ENCODE measurements around the gene GON4L. TPM values are rescaled to one million over a fixed set of nuclear protein-coding genes. Genes with fewer than 3 reads are reported as not detected.
"Not testable (repeated sequence)": the region's sequence is repeated elsewhere in the genome, so short reads cannot be mapped to it uniquely, and the experiment has no call there.

GON4L gene
- total RNA-seq, 8 experiments from 2014 or later, result 21.3 to 71.5 (median 42.9) TPM

- H3K4me1 ChIP-seq (replicated peaks in 1 of 2), result peaks cover 0 to 12% of the 10 kb centered on the region in 2 donors
- in situ Hi-C loops (cut with MboI; ENCODE audit: low pct_unique_long_range_greater_than_20kb in 2 of 9, low sequenced_read_pairs in 9 of 9, unreplicated experiment in 9 of 9), result no loop called here
- 32 to 100% (median 59%) methylated on average over 1 to 6 of the region's 11 CpGs; no CpG with 5 or more reads in 3 of the 10 experiments for WGBS, 10 experiments
- peak overlapping the region; percentile 8 to 75 for H3K27ac ChIP-seq
- peak overlapping the region in 2 of 5 donors; percentile 3 to 7 for H3K4me3 ChIP-seq
- peak; percentile 52 to 92 (median 88) for ATAC-seq (replicated peaks in 6 of 8)
Observed at GRCh38 chr1:155834296-155834926, 22.6 kb downstream of the GON4L start.

GRCh38 chr1:155833665-155834295, 23.2 kb downstream of the GON4L start:
- Histone ChIP-seq H3K27ac (peak overlapping the region; percentile 8 to 75), H3K4me1 (replicated peaks in 1 of 2) (peaks cover 0 to 12% of the 10 kb centered on the region in 2 donors), H3K4me3 (peak overlapping the region in 2 of 5 donors; percentile 6 to 7)
- peak in 3 of 8 experiments; percentile 13 to 33 (median 31) for ATAC-seq (replicated peaks in 6 of 8)
- 75 to 100% methylated on average over 1 of the region's 1 CpG; no CpG with 5 or more reads in 8 of the 10 experiments for WGBS, 10 experiments
- in situ Hi-C loops (cut with MboI; ENCODE audit: low pct_unique_long_range_greater_than_20kb in 2 of 9, low sequenced_read_pairs in 9 of 9, unreplicated experiment in 9 of 9), result no loop called here

GRCh38 chr1:155831279-155831976, 25.6 kb downstream of the GON4L start:
- in situ Hi-C loops (cut with MboI; ENCODE audit: low pct_unique_long_range_greater_than_20kb in 2 of 9, low sequenced_read_pairs in 9 of 9, unreplicated experiment in 9 of 9), result no loop called here
- Histone ChIP-seq H3K27ac (no peak overlapping the region), H3K4me1 (replicated peaks in 1 of 2) (peaks cover 0 to 12% of the 10 kb centered on the region in 2 donors), H3K4me3 (no peak overlapping the region)
- 90 to 100% (median 96%) methylated on average over 1 to 7 of the region's 7 CpGs; no CpG with 5 or more reads in 1 of the 10 experiments for WGBS, 10 experiments
- no peak for ATAC-seq (replicated peaks in 6 of 8)

- H3K4me3 ChIP-seq, result no peak overlapping the region
- no peaks in the 10 kb centered on the region for H3K4me1 ChIP-seq (replicated peaks in 1 of 2)
- ATAC-seq (replicated peaks in 6 of 8), result no peak
- in situ Hi-C loops (cut with MboI; ENCODE audit: low pct_unique_long_range_greater_than_20kb in 2 of 9, low sequenced_read_pairs in 9 of 9, unreplicated experiment in 9 of 9), result loop anchor here in 1 of 9 experiments (10.0 kb wide), 1 partner anchor 63 kb away; no protein-coding TSS in a partner anchor
- 40 to 100% (median 92%) methylated on average over 1 to 4 of the region's 4 CpGs; no CpG with 5 or more reads in 4 of the 10 experiments for WGBS, 10 experiments
- H3K27ac ChIP-seq, result no peak overlapping the region
Observed at GRCh38 chr1:155827450-155827849, 29.6 kb downstream of the GON4L start.

- 87 to 100% (median 93%) methylated on average over 1 of the region's 1 CpG; no CpG with 5 or more reads in 6 of the 10 experiments for WGBS, 10 experiments
- ATAC-seq (replicated peaks in 6 of 8), result no peak
- Histone ChIP-seq H3K4me3 (no peak overlapping the region), H3K27ac (no peak overlapping the region), H3K4me1 (replicated peaks in 1 of 2) (peaks cover 0 to 3% of the 10 kb centered on the region in 2 donors)
- in situ Hi-C loops (cut with MboI; ENCODE audit: low pct_unique_long_range_greater_than_20kb in 2 of 9, low sequenced_read_pairs in 9 of 9, unreplicated experiment in 9 of 9), result loop anchor here in 1 of 9 experiments (25.0 kb wide), 1 partner anchor 104 kb away; no protein-coding TSS in a partner anchor
Observed at GRCh38 chr1:155816351-155816750, 40.7 kb downstream of the GON4L start.

- in situ Hi-C loops (cut with MboI; ENCODE audit: low pct_unique_long_range_greater_than_20kb in 2 of 9, low sequenced_read_pairs in 9 of 9, unreplicated experiment in 9 of 9), result loop anchor here in 1 of 9 experiments (25.0 kb wide), 1 partner anchor 101 kb away; no protein-coding TSS in a partner anchor
- 92 to 100% (median 98%) methylated on average over 1 to 3 of the region's 3 CpGs; no CpG with 5 or more reads in 1 of the 10 experiments for WGBS, 10 experiments
- Histone ChIP-seq H3K27ac (no peak overlapping the region), H3K4me1 (replicated peaks in 1 of 2) (peaks cover 0 to 3% of the 10 kb centered on the region in 2 donors), H3K4me3 (no peak overlapping the region)
- ATAC-seq (replicated peaks in 6 of 8), result no peak
Observed at GRCh38 chr1:155813672-155814071, 43.3 kb downstream of the GON4L start.

GRCh38 chr1:155812878-155813277, 44.1 kb downstream of the GON4L start:
- H3K4me1 ChIP-seq (replicated peaks in 1 of 2), result peaks cover 0 to 3% of the 10 kb centered on the region in 2 donors
- H3K4me3 ChIP-seq, result no peak overlapping the region
- WGBS, 10 experiments, result 60 to 100% (median 95%) methylated on average over 1 of the region's 1 CpG; no CpG with 5 or more reads in 4 of the 10 experiments
- in situ Hi-C loops (cut with MboI; ENCODE audit: low pct_unique_long_range_greater_than_20kb in 2 of 9, low sequenced_read_pairs in 9 of 9, unreplicated experiment in 9 of 9), result loop anchor here in 1 of 9 experiments (25.0 kb wide), 1 partner anchor 101 kb away; no protein-coding TSS in a partner anchor
- ATAC-seq (replicated peaks in 6 of 8), result no peak
- H3K27ac ChIP-seq, result no peak overlapping the region

- Histone ChIP-seq H3K4me1 (replicated peaks in 1 of 2) (no peaks in the 10 kb centered on the region), H3K4me3 (no peak overlapping the region), H3K27ac (no peak overlapping the region)
- in situ Hi-C loops (cut with MboI; ENCODE audit: low pct_unique_long_range_greater_than_20kb in 2 of 9, low sequenced_read_pairs in 9 of 9, unreplicated experiment in 9 of 9), result loop anchor here in 1 of 9 experiments (25.0 kb wide), 1 partner anchor 97 kb away; no protein-coding TSS in a partner anchor
- ATAC-seq (replicated peaks in 6 of 8), result no peak
- 78 to 100% (median 91%) methylated on average over 1 of the region's 1 CpG for WGBS, 10 experiments
Observed at GRCh38 chr1:155809088-155809487, 47.9 kb downstream of the GON4L start.

GRCh38 chr1:155801149-155801548, 55.9 kb downstream of the GON4L start:
- Histone ChIP-seq H3K4me1 (replicated peaks in 1 of 2) (no peaks in the 10 kb centered on the region), H3K4me3 (no peak overlapping the region), H3K27ac (no peak overlapping the region)
- in situ Hi-C loops (cut with MboI; ENCODE audit: low pct_unique_long_range_greater_than_20kb in 2 of 9, low sequenced_read_pairs in 9 of 9, unreplicated experiment in 9 of 9), result loop anchor here in 1 of 9 experiments (25.0 kb wide), 1 partner anchor 89 kb away; no protein-coding TSS in a partner anchor
- peak in 3 of 8 experiments; percentile 64 to 93 (median 83) for ATAC-seq (replicated peaks in 6 of 8)

GRCh38 chr1:155795618-155796017, 61.4 kb downstream of the GON4L start:
- H3K4me3 ChIP-seq; H3K27ac ChIP-seq; ATAC-seq (replicated peaks in 6 of 8); in situ Hi-C loops (cut with MboI; ENCODE audit: low pct_unique_long_range_greater_than_20kb in 2 of 9, low sequenced_read_pairs in 9 of 9, unreplicated experiment in 9 of 9); H3K4me1 ChIP-seq (replicated peaks in 1 of 2): not testable (repeated sequence)
- WGBS, 10 experiments, result 89 to 100% (median 100%) methylated on average over 1 to 4 of the region's 4 CpGs; no CpG with 5 or more reads in 1 of the 10 experiments

- no peaks in the 10 kb centered on the region for H3K4me1 ChIP-seq (replicated peaks in 1 of 2)
- 28 to 100% (median 90%) methylated on average over 1 to 4 of the region's 4 CpGs for WGBS, 10 experiments
- in situ Hi-C loops (cut with MboI; ENCODE audit: low pct_unique_long_range_greater_than_20kb in 2 of 9, low sequenced_read_pairs in 9 of 9, unreplicated experiment in 9 of 9), result no loop called here
- H3K4me3 ChIP-seq, result no peak overlapping the region
- peak in 2 of 8 experiments; percentile 34 to 61 for ATAC-seq (replicated peaks in 6 of 8)
- no peak overlapping the region for H3K27ac ChIP-seq
Observed at GRCh38 chr1:155794605-155795245, 62.3 kb downstream of the GON4L start.

- 0 to 100% (median 89%) methylated on average over 1 of the region's 1 CpG; no CpG with 5 or more reads in 2 of the 10 experiments for WGBS, 10 experiments
- Histone ChIP-seq H3K27ac (no peak overlapping the region), H3K4me3 (no peak overlapping the region), H3K4me1 (replicated peaks in 1 of 2) (no peaks in the 10 kb centered on the region)
- in situ Hi-C loops (cut with MboI; ENCODE audit: low pct_unique_long_range_greater_than_20kb in 2 of 9, low sequenced_read_pairs in 9 of 9, unreplicated experiment in 9 of 9), result no loop called here
- peak in 1 of 8 experiments; percentile 77 for ATAC-seq (replicated peaks in 6 of 8)
Observed at GRCh38 chr1:155793213-155793612, 63.8 kb downstream of the GON4L start.
